ENCODE results near the gene UPP2.

- TF ChIP-seq EZH2phosphoT487 (conservative IDR thresholded peaks at IDR 0.05; ENCODE audit: low read length): no peak
- no peak for TF ChIP-seq CTCF (IDR thresholded peaks at IDR 0.05; ENCODE audit: insufficient read depth, low read length, poor library complexity, severe bottlenecking)
These were observed 29.3 kb upstream of the UPP2 start for GRCh38 chr2:158072361-158072760.
